ENCODE measurements around the gene LGMN. TPM values are rescaled to one million over a fixed set of nuclear protein-coding genes. Genes with fewer than 3 reads are reported as not detected.

LGMN gene
- total RNA-seq, 4 donors from 2014 or later = 96.7 to 243 (median 130) TPM

GRCh38 chr14:92754966-92755365 is 6.5 kb upstream of the LGMN start:
- TF ChIP-seq, protein P1, sequence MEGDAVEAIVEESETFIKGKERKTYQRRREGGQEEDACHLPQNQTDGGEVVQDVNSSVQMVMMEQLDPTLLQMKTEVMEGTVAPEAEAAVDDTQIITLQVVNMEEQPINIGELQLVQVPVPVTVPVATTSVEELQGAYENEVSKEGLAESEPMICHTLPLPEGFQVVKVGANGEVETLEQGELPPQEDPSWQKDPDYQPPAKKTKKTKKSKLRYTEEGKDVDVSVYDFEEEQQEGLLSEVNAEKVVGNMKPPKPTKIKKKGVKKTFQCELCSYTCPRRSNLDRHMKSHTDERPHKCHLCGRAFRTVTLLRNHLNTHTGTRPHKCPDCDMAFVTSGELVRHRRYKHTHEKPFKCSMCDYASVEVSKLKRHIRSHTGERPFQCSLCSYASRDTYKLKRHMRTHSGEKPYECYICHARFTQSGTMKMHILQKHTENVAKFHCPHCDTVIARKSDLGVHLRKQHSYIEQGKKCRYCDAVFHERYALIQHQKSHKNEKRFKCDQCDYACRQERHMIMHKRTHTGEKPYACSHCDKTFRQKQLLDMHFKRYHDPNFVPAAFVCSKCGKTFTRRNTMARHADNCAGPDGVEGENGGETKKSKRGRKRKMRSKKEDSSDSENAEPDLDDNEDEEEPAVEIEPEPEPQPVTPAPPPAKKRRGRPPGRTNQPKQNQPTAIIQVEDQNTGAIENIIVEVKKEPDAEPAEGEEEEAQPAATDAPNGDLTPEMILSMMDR (IDR thresholded peaks at IDR 0.05; ENCODE audit: low read depth) = no peak

GRCh38 chr14:92753250-92753649 is 4.8 kb upstream of the LGMN start:
- TF ChIP-seq, protein P1 (IDR thresholded peaks at IDR 0.05; ENCODE audit: low read depth) = no peak

DNA sequence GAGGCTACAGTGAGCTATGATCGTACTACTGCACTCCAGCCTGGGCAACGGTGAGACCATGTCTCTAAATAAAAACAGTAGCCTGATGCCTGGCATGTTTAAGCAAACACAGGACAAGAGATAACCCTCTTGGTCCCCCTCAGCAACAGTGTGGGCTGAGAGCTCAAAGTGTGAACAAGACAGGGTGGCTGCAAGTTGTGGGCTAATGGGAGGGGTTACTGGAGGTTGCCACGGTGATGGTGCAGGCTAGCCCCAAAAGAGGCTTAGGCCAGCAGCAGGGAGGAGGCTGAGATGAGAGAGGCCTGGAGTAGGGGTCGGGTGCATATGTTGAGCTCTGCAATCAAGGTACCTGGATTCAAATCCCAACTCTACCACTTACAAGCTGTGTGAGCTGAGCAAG is 3.4 kb upstream of the LGMN start:
- TF ChIP-seq, protein P1 (IDR thresholded peaks at IDR 0.05; ENCODE audit: low read depth) = no peak

DNA sequence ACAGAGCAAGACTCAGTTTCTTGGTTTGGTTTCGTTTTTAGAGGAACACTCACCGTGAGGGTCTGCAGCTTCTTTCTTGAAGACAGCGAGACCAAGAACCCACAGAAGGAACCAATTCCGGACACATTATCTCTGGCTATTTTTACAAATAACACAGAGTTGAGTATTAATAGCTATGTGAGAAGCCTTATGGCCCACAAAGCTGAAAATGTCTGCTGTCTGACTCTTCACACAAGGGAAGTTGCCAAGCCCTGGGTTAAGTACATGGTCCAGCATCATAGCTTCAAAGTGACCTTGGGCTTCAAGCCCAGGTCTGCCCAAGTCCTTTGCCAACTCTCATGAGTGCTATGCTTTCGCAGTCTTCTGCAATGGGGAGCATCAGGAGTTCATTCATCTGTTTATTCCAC is 2.6 kb upstream of the LGMN start:
- TF ChIP-seq, protein P1 (IDR thresholded peaks at IDR 0.05; ENCODE audit: low read depth) = no peak

GRCh38 chr14:92747701-92748258 is 647 bp downstream of the LGMN start:
- TF ChIP-seq, protein P1 (IDR thresholded peaks at IDR 0.05; ENCODE audit: low read depth) = no peak

DNA sequence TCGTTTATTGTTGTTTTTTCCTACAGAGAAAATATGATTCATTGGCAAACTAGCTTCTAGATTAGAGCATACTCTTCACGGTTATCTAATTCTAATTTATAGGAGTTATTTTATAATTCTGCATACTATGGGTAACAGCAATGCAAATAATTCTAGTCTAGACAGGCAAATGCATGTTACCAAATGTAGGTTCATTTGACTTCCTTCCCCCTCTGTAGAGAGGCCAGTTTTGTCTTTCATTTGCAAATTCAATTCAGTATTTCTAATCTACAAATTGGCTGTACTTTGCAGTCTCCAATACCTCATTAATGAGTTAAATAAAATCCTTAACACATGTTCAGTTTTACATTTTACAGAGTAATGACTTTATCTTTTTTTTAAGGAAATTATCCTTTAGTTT is 4.2 kb downstream of the LGMN start:
- TF ChIP-seq, protein P1 (IDR thresholded peaks at IDR 0.05; ENCODE audit: low read depth) = no peak

GRCh38 chr14:92740440-92740839 is 8.0 kb downstream of the LGMN start:
- TF ChIP-seq, protein P1 (IDR thresholded peaks at IDR 0.05; ENCODE audit: low read depth) = no peak
